Pons (tissue), 1 donor: ENCODE data around the gene LDLRAD4.

Experiments
- DNase-seq: peaks from one replicate; pipeline ENCODE4 v3.0.0-alpha.2; 2016; ENCODE audit warnings: low spot score

Gene LDLRAD4

DNA sequence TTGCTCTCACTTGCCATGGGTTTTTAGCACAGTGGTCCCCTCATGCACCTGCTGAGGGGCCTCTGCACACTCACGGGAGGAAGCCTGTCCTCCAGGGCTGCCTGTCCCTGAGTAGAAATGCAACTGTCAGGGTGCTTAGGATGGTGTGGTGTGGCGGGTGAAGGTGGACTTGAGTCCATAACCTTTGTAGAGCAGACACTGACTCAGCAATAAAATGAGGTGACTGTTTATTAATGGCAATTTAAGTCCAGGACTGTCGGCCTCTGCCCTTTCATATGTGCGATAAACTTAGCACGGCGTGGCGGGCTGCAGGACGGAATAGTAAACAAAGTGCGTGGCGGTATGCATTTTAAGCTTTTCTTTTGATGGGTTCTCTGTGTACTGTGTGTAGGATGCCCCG lies 188.2 kb downstream of the LDLRAD4 start:
- no peak for DNase-seq

DNA sequence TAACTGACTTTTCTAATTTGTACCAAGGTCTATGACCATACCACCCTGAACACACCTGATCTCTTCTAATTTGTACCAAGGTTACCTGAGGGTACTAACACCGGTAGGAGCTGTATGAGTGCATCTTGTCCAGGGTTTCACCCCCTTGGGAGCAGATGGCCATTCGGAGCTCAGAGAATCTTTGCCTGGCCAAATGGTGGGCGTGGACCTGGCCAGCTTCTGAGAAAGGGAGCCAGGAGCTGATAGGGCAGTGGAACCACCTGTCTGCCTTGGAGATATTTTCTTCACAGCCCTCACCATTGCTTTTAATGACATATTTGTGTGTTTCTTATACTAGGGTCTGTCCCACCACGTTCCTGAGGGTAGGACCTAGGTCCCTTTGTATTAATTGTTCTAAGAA lies 188.9 kb downstream of the LDLRAD4 start:
- no peak for DNase-seq

GRCh38 chr18:13409026-13409425 lies 190.5 kb downstream of the LDLRAD4 start:
- no peak for DNase-seq

GRCh38 chr18:13409997-13410396 lies 191.4 kb downstream of the LDLRAD4 start:
- DNase-seq: no peak

- no peak for DNase-seq
Observed at GRCh38 chr18:13410471-13410870, 191.9 kb downstream of the LDLRAD4 start.

GRCh38 chr18:13412017-13412416 lies 193.5 kb downstream of the LDLRAD4 start:
- no peak for DNase-seq

DNA sequence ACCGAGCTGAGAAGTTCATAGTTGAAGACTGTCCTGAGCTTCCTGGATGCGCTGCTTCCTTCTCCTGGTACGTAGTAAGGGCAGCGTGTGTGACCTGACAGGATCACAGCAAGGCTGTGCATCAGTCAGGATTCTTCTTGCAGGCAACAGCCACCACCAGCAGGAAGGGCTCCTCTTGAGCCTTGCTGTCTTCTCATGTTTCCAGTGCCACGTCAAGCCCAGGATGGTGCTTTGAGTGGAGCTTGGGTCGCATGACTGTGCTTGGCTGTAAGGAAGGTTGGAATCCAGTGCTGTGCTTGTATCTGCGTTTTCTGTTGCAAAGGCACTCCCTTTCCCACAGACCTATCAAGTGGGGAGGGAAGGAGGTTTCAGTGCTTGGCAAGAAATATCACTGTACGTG lies 194.3 kb downstream of the LDLRAD4 start:
- no peak for DNase-seq

- DNase-seq: no peak
Observed at GRCh38 chr18:13414102-13414501, 195.5 kb downstream of the LDLRAD4 start.

DNA sequence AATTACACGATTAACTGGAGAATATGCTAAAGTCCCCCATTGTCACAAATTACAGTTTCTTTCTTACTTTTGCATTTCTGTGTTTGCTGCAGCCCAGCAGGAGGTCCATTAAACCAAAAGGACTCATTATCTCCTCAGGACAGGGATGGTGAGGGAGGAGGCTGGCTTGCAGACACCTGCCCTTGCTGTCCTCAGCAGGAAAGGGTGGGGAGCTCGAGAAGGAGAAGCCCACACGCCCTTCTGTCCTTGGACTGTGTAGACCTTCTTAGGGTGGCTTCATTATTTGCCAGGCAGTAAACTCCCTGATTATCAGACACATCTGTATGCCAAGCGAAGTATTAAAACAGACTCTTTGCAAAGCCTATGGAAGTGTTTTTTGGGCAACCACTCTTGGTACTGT lies 196.0 kb downstream of the LDLRAD4 start:
- no peak for DNase-seq

DNA sequence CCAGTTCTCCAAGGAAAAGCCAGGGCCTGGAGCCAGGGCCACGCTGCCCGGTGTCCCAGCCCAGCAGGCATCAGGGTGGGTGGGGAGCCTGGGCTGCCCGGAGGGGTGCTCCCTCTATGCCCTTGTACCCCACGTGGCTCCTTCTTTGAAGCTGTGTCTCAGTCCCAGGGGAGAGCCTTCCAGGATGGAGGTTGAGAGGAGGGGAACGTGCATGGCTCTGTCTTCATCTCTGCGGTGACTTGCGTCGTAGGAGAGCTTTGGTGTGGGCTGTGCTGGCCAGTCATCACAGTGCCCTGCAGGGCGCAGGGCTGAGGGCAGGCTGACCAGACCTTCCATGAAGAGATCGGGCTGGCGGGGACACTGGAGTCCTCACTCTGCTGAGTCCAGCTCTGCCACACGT lies 197.2 kb downstream of the LDLRAD4 start:
- DNase-seq: no peak

GRCh38 chr18:13416208-13416607 lies 197.6 kb downstream of the LDLRAD4 start:
- DNase-seq: peak; percentile 29

GRCh38 chr18:13416848-13417247 lies 198.3 kb downstream of the LDLRAD4 start:
- DNase-seq: no peak

- DNase-seq: no peak
Observed at GRCh38 chr18:13418013-13418710, 199.6 kb downstream of the LDLRAD4 start.

DNA sequence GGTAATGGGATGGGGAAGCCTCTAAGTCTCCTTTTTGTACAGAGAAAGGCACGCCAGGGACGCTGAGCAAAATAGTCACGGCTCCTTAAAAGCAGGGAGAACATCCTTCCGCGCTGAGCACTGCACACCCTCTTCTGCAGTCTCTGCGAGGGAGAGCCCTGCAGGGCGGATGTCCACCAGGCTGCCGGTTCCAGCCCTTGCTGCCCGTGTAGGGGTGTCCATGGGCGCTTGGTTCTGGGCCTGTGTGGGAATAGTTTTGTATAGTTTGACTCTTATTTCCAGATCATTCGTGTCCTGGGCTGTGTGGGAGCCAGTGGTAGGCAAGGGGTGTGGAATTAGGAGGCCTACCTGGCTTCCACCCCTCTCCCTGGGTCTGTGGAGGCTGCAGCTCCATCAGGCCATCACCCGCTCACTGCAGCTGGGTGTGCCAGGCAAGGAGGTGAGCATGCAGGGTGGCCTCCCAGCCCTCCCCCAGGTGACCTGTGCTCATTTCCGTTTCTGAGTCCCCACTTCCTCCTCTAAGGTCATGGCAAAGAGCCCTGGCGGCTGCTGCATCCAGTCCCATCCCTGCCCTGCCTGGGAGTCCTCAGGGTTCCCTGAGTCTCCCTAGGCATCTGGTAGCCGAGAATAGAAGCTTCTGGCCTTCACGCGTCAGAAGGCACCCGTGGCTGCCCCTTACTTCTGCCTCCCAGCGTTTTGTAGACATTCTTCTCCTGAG lies 202.6 kb downstream of the LDLRAD4 start:
- DNase-seq: no peak

DNA sequence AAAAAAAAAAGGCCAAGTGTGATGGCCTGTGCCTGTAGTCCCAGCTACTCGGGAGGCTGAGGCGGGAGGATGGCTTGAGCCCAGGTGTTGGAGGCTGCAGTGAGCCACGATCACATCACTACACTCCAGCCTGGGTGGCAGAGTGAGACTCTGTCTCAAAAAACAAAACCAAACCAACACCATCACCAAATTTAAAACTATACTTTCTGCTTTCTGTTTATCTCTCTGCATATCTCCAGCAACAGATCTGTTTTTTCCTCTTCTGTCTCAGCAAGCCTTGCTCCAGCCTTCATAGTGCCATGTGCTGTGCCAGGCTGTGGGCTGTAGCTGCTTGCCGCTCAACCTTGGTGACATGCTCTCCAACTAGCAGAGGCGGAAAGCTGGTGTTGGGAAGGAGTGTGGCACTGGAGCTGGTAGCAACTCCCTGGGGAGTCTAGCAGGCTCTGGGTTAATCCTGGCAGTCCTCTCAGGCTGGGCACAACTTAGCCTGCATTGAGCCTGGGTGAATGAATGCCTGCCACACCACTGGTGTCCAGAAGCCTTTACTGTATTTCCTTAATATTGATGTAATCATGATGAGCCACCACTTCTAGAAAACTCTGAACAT lies 204.1 kb downstream of the LDLRAD4 start:
- DNase-seq: no peak

GRCh38 chr18:13423352-13423751 lies 204.8 kb downstream of the LDLRAD4 start:
- DNase-seq: no peak

DNA sequence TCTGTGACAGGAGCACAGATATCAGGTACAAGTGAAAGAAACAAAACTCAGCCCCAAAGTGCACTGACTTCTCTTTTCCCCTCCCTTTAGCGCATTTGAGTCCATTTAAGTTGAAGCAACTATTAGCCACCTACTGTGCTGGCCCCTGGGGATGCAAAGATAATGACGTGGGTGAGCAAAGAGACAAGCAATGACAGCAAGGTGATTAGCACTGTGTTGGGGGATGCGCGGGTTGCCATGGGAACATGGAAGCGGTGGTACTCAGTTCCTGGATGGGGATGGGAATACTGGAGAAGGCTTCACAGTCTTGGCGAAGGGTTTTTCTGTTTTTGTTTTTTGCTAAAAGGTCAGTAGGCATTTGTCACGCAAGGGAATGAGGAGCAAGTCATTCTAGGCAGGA lies 205.8 kb downstream of the LDLRAD4 start:
- DNase-seq: no peak

GRCh38 chr18:13425357-13426091 lies 207.0 kb downstream of the LDLRAD4 start:
- no peak for DNase-seq

DNA sequence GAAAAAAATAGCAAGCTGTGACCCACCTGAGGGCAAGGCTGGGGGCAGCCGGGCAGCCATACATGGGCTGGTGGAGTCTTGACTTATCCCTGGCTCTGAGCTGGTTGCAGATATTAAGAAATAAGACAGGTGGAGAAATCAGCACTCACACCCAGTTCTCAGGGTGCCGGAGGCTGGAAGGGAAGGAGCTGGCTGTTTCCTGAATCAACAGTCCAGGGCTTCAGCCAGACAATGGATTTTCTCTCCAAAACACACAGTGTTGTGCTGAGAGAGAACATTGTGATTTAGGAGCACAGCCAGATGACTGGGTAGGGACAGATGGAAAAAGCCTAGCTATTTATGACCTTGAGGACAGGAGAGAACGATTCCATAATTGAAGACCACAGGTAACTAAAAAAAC lies 208.8 kb downstream of the LDLRAD4 start:
- peak; percentile 62 for DNase-seq

DNA sequence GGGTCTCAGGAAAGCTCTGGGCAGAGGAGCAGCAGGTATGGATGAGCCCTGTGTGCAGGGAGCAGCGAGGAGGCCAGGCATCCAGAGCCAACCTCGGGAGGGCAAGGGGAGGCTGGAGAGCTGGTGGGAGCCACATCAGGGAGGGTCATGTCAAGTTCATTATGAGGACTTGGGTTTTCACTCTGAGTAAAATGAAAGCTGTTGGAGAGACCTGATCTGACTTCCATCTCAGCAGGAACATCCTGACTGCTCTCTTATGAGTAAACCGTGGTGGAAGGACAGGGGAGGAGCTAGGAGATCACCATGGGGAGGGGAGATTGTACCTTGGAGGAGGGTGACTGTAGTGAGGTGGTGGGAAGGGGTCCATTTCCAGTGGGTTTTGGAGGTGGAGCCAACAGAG lies 209.8 kb downstream of the LDLRAD4 start:
- no peak for DNase-seq

GRCh38 chr18:13429016-13429415 lies 210.5 kb downstream of the LDLRAD4 start:
- no peak for DNase-seq

DNA sequence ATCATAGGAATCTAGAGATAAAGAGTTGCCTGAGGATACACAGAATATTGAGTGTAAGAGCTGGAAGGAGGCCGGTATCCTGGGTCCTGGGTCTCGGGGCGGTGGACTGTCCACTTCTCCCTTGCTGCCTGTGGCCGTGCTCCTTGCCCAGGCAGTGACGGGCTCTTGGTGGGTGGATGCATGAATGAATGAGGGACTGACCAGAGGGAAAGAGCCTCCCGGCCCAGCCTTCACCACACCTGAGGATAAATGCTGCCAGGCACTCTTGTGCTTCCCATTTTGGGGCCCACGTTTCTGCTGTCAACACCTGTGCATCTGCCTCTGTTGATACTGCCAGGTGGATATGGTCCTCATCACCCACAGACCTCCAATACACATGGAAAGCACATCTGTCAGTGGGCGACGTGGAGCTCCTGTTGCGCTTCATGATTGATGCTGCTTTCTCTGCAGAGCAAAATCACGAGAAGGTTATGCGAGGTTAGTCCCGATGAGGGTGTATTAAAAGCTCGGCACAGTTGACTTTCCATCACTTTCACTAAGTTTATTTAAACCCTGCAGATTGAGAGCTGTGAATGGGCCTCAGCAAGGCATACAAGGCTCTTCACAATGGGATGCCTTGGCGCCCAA lies 211.4 kb downstream of the LDLRAD4 start:
- DNase-seq: no peak
